Loucy (cell line): ENCODE results near the gene DNMBP.
A peak's percentile ranks its signal among the peaks of the same experiment; 100 is the strongest.

Experiments
- EZH2phosphoT487 ChIP-seq: fragments of 200-600 bp; IDR thresholded peaks from 2 replicates; pipeline ENCODE4 v1.6.1; 2018; ENCODE audit warnings: antibody characterized with exemption, mild to moderate bottlenecking, moderate library complexity, borderline replicate concordance
- TF ChIP-seq, protein P1 (sequence below): fragments of 200-600 bp; sonication (generic); conservative IDR thresholded peaks from 2 replicates; pipeline ENCODE4 v1.5.1; 2014; ENCODE audit warnings: mild to moderate bottlenecking, antibody characterized with exemption, low read length

DNA sequence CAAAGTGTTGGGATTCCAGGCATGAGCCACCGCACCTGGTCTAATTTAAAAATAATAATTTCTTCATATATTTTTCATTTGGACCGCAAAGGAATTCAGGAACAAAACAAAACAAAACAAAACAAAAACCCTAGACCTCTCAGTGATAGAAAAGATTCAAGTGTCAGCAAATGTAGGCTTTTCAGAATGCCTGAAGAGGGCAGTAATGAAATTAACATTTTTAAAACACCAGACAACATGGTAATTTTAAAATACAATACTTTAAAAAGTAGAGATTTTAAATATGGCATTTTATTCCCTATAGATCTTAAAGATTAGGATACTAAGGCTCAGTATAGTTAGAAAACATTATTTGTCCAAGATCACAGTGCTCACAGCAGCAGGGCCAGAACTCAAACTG, 36.6 kb downstream of the DNMBP start:
- TF ChIP-seq, protein P1, sequence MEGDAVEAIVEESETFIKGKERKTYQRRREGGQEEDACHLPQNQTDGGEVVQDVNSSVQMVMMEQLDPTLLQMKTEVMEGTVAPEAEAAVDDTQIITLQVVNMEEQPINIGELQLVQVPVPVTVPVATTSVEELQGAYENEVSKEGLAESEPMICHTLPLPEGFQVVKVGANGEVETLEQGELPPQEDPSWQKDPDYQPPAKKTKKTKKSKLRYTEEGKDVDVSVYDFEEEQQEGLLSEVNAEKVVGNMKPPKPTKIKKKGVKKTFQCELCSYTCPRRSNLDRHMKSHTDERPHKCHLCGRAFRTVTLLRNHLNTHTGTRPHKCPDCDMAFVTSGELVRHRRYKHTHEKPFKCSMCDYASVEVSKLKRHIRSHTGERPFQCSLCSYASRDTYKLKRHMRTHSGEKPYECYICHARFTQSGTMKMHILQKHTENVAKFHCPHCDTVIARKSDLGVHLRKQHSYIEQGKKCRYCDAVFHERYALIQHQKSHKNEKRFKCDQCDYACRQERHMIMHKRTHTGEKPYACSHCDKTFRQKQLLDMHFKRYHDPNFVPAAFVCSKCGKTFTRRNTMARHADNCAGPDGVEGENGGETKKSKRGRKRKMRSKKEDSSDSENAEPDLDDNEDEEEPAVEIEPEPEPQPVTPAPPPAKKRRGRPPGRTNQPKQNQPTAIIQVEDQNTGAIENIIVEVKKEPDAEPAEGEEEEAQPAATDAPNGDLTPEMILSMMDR = peak; percentile 51
- TF ChIP-seq EZH2phosphoT487 = no peak
